Measurements from ENCODE around the gene DISP2.
A peak's percentile ranks its signal among the peaks of the same experiment; 100 is the strongest.

Gene DISP2

GRCh38 chr15:40357723-40358470, at the start of gene DISP2:
DISP2 (plus strand) TSS chr15:40358219; CDS start chr15:40358322, 103 bp downstream.
- no peak for DNase-seq

- no peak for DNase-seq
Observed at GRCh38 chr15:40309344-40309862, 48.6 kb upstream of the DISP2 start.

GRCh38 chr15:40310001-40310959, 47.7 kb upstream of the DISP2 start:
- no peak for DNase-seq

- DNase-seq = no peak
Observed at GRCh38 chr15:40310993-40311392, 47.0 kb upstream of the DISP2 start.

- no peak for DNase-seq
Observed at GRCh38 chr15:40312370-40313158, 45.5 kb upstream of the DISP2 start.

GRCh38 chr15:40313531-40314398, 44.3 kb upstream of the DISP2 start:
- DNase-seq = peak; percentile 37

- DNase-seq = no peak
Observed at GRCh38 chr15:40314723-40315276, 43.2 kb upstream of the DISP2 start.

GRCh38 chr15:40316931-40317330, 41.1 kb upstream of the DISP2 start:
- no peak for DNase-seq

GRCh38 chr15:40317580-40317979, 40.4 kb upstream of the DISP2 start:
- DNase-seq = no peak

- DNase-seq = no peak
Observed at GRCh38 chr15:40320409-40320808, 37.6 kb upstream of the DISP2 start.

- no peak for DNase-seq
Observed at GRCh38 chr15:40320931-40321371, 37.1 kb upstream of the DISP2 start.

GRCh38 chr15:40322531-40323238, 35.3 kb upstream of the DISP2 start:
- no peak for DNase-seq

- DNase-seq = no peak
Observed at GRCh38 chr15:40323239-40323952, 34.6 kb upstream of the DISP2 start, which contains the start of gene INAFM2. INAFM2 (plus strand) TSS chr15:40323692; CDS start chr15:40324056, 364 bp downstream.

- DNase-seq = no peak
Observed at GRCh38 chr15:40323953-40324937, 33.8 kb upstream of the DISP2 start.

- no peak for DNase-seq
Observed at GRCh38 chr15:40325188-40325587, 32.8 kb upstream of the DISP2 start.

- no peak for DNase-seq
Observed at GRCh38 chr15:40325700-40326099, 32.3 kb upstream of the DISP2 start.

GRCh38 chr15:40327457-40327856, 30.6 kb upstream of the DISP2 start:
- DNase-seq = no peak

- no peak for DNase-seq
Observed at GRCh38 chr15:40328176-40328575, 29.8 kb upstream of the DISP2 start.

- no peak for DNase-seq
Observed at GRCh38 chr15:40328751-40329150, 29.3 kb upstream of the DISP2 start.
